IPS-18a (cell line): ENCODE results near the gene ANTXR2.

Experiments
- H3K27ac ChIP-seq: one replicate; pipeline ENCODE4 v1.5.1; 2013; ENCODE audit warnings: low read length
- H3K27me3 ChIP-seq: one replicate; pipeline ENCODE4 v1.6.1; 2013; ENCODE audit warnings: mild to moderate bottlenecking, low read length; ENCODE audit not compliant: control insufficient read depth, insufficient read depth
- H3K36me3 ChIP-seq: one replicate; pipeline ENCODE4 v1.6.1; 2013; ENCODE audit warnings: low read depth, low read length; ENCODE audit not compliant: control insufficient read depth
- H3K4me1 ChIP-seq: one replicate; pipeline ENCODE4 v1.6.1; 2013; ENCODE audit warnings: low read depth, low read length; ENCODE audit not compliant: control insufficient read depth
- H3K4me3 ChIP-seq: one replicate; pipeline ENCODE4 v1.5.1; 2013; ENCODE audit warnings: low read length
- H3K9ac ChIP-seq: one replicate; pipeline ENCODE4 v1.6.1; 2013; ENCODE audit warnings: mild to moderate bottlenecking, low read length, moderate library complexity
- H3K9me3 ChIP-seq: one replicate; pipeline ENCODE4 v1.6.1; 2013; ENCODE audit warnings: low read depth, low read length; ENCODE audit not compliant: control insufficient read depth

ANTXR2 gene

DNA sequence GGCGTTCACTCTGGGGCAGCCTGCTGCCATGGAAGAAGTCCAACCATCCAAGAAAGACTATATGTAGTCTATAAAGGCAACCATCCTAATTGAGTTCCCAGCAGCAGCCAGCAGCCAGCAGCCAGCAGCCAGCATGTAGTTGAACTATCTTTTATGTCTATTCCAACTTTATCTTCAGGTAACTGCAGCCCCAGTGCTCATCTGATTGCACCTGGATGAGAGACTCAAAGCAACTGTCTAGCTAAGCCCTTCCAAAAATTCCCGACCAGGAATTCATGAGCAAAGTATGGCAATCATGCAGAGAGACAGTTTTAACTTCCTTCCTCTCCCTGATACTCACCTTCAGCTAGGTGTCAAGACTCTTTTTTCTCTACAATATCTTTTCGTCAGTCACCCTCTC lies 216.8 kb downstream of the ANTXR2 start:
- no peak overlapping the region for H3K9ac ChIP-seq
- no peaks in the 10 kb centered on the region for H3K36me3 ChIP-seq
- no peaks in the 10 kb centered on the region for H3K9me3 ChIP-seq
- no peaks in the 10 kb centered on the region for H3K27me3 ChIP-seq
- no peak overlapping the region for H3K4me3 ChIP-seq
- no peaks in the 10 kb centered on the region for H3K4me1 ChIP-seq
- no peak overlapping the region for H3K27ac ChIP-seq

DNA sequence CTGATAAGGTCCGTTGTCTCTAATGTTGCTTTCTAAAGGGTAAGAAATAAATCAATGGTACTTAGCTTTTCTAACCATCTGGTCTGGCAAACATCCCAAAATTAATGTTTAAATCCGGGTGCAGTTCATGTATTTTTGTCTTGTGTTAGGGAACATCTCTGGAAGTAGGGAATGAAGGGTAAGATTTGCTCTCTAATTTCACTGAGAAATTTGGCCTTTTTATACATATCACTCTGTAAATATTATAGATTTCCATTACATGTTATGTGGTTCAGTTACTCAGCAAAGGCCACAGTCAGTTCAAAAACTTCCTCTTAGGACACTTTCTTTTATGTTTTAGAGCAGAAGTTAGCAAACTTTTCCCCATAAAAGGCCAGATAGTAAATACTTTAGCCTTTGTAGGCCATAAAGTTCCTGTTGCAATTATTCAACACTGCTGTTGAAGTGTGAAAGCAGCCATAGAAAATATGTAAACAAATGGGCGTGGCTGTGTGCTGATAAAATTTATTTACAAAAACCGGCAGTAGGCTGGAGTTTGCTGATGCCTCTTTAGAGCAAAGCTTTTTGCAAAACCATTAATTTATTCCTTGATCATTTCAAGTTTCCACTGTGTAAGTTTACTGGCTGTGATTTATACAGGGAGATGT lies 218.1 kb downstream of the ANTXR2 start:
- H3K4me3 ChIP-seq, result no peak overlapping the region
- H3K9ac ChIP-seq, result no peak overlapping the region
- no peaks in the 10 kb centered on the region for H3K9me3 ChIP-seq
- no peaks in the 10 kb centered on the region for H3K36me3 ChIP-seq
- H3K27ac ChIP-seq, result no peak overlapping the region
- no peaks in the 10 kb centered on the region for H3K27me3 ChIP-seq
- H3K4me1 ChIP-seq, result no peaks in the 10 kb centered on the region

DNA sequence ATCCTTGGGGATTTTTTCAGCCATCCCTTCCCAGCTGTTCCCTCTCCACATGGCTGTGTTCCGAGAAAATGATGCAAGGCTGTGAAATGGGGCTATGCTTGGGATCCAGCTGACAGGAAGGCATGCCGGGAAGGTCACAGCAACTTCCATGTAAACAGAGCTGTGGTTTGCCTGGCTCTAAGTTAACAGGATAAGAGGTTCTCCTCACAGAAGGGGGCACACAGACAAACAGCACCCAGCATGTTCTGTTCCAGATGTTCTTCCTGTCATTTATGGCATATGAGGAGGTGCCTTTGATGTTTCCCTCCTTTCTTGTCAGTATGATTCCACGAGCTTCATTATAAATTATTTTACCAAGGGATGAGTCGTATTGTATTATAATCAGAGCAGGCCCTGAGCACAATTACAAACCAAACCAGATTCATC lies 220.7 kb downstream of the ANTXR2 start:
- Histone ChIP-seq H3K4me3 (no peak overlapping the region), H3K4me1 (no peaks in the 10 kb centered on the region), H3K9me3 (no peaks in the 10 kb centered on the region), H3K9ac (no peak overlapping the region), H3K36me3 (no peaks in the 10 kb centered on the region), H3K27me3 (no peaks in the 10 kb centered on the region), H3K27ac (no peak overlapping the region)

- no peak overlapping the region for H3K27ac ChIP-seq
- H3K4me1 ChIP-seq, result no peaks in the 10 kb centered on the region
- H3K36me3 ChIP-seq, result no peaks in the 10 kb centered on the region
- H3K27me3 ChIP-seq, result no peaks in the 10 kb centered on the region
- no peak overlapping the region for H3K4me3 ChIP-seq
- no peak overlapping the region for H3K9ac ChIP-seq
- no peaks in the 10 kb centered on the region for H3K9me3 ChIP-seq
Measured at GRCh38 chr4:79851625-79852304, 221.3 kb downstream of the ANTXR2 start.
